ENCODE data around the gene RPS3A. TPM values are rescaled to one million over a fixed set of nuclear protein-coding genes. Genes with fewer than 3 reads are reported as not detected.

RPS3A gene
- total RNA-seq, 1 experiment from 2014 or later = 2,679 TPM

DNA sequence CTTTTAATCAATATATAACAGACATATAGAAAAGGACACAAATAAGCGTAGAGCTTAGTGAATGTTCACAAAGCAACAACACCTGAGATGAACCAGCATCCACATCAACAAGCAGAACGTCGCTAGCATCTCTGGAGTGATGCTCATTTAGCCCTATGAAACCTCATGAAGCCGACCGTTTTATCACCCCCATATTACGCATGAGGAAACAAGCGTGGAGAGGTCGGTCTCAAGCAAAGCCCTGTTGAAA is 524 bp upstream of the RPS3A start:
- Histone ChIP-seq H3K27me3 (ENCODE audit: insufficient read depth, low read length) (no peaks in the 10 kb centered on the region), H3K56ac (ENCODE audit: insufficient read length, low read depth, low read length) (no peak overlapping the region), H3K4ac (ENCODE audit: low read depth, low read length) (no peak overlapping the region), H2BK12ac (ENCODE audit: insufficient read length, low read depth, low read length) (no peak overlapping the region), H3K18ac (ENCODE audit: insufficient read length, low read depth, low read length) (peak overlapping the region; percentile 80), H2AFZ (ENCODE audit: low read length) (peak overlapping the region; percentile 72), H2BK15ac (ENCODE audit: low read depth, low read length) (no peak overlapping the region), H4K8ac (replicated peaks; ENCODE audit: insufficient read length, low read depth, low read length) (no peak overlapping the region), H3K14ac (ENCODE audit: insufficient read depth, low read length) (peak overlapping the region; percentile 55; the same call in 1 of the 2 replicates), H3K23me2 (ENCODE audit: insufficient read length, low read depth, low read length, poor library complexity, severe bottlenecking) (no peaks in the 10 kb centered on the region), H4K91ac (ENCODE audit: insufficient read length, low read depth, low read length) (no peak overlapping the region), H3K79me2 (ENCODE audit: insufficient read depth, low read length) (peaks cover 17% of the 10 kb centered on the region; the same call in 1 of the 2 replicates), H3K4me1 (ENCODE audit: insufficient read depth, low read length) (no peaks in the 10 kb centered on the region), H3K27ac (ENCODE audit: insufficient read length, low read depth, low read length) (no peak overlapping the region), H4K5ac (ENCODE audit: insufficient read length, low read depth, low read length) (no peak overlapping the region), H3K79me1 (ENCODE audit: insufficient read depth, low read depth, low read length, poor library complexity, severe bottlenecking) (no peaks in the 10 kb centered on the region), H2BK120ac (ENCODE audit: low read depth, low read length, poor library complexity, severe bottlenecking) (no peak overlapping the region), H3K9ac (ENCODE audit: extremely low read depth, insufficient read length, low read length) (peak overlapping the region; percentile 54), H4K20me1 (ENCODE audit: control insufficient read depth, insufficient read depth, insufficient read length) (no peaks in the 10 kb centered on the region), H3K9me3 (ENCODE audit: control insufficient read depth, low read depth, low read length) (no peaks in the 10 kb centered on the region), H3T11ph (ENCODE audit: low read length) (no peak overlapping the region), H3K4me2 (ENCODE audit: insufficient read depth, insufficient read length, low read length) (peak overlapping the region; percentile 70), H2AK5ac (ENCODE audit: insufficient read length, low read length) (no peak overlapping the region), H2BK20ac (ENCODE audit: low read depth, low read length, poor library complexity, severe bottlenecking) (no peak overlapping the region), H3K23ac (ENCODE audit: insufficient read length, low read depth, low read length) (no peak overlapping the region), H2BK5ac (ENCODE audit: insufficient read length, low read length) (no peak overlapping the region)
- peak overlapping the region; percentile 91 to 98 for H3K4me3 Mint-ChIP-seq
- peaks cover 10 to 20% of the 10 kb centered on the region in 2 experiments for H3K4me1 Mint-ChIP-seq
- H3K27ac Mint-ChIP-seq = peak overlapping the region; percentile 68 to 100 (median 99); a peak in 4 of 7 replicates
- TF ChIP-seq, protein P1, sequence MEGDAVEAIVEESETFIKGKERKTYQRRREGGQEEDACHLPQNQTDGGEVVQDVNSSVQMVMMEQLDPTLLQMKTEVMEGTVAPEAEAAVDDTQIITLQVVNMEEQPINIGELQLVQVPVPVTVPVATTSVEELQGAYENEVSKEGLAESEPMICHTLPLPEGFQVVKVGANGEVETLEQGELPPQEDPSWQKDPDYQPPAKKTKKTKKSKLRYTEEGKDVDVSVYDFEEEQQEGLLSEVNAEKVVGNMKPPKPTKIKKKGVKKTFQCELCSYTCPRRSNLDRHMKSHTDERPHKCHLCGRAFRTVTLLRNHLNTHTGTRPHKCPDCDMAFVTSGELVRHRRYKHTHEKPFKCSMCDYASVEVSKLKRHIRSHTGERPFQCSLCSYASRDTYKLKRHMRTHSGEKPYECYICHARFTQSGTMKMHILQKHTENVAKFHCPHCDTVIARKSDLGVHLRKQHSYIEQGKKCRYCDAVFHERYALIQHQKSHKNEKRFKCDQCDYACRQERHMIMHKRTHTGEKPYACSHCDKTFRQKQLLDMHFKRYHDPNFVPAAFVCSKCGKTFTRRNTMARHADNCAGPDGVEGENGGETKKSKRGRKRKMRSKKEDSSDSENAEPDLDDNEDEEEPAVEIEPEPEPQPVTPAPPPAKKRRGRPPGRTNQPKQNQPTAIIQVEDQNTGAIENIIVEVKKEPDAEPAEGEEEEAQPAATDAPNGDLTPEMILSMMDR (conservative IDR thresholded peaks at IDR 0.05) = no peak
- no peak for DNase-seq
- no peaks in the 10 kb centered on the region for H3K27me3 Mint-ChIP-seq (ENCODE audit: low read depth)
- WGBS (ENCODE audit: extremely low coverage, insufficient read length, low lambda C conversion rate) = no CpG with 5 or more reads among the region's 8 CpGs
- H3K36me3 Mint-ChIP-seq (ENCODE audit: insufficient read depth in 1 of 3, low read depth in 3 of 3) = peaks cover 39 to 45% (median 45%) of the 10 kb centered on the region in 3 experiments
- peaks cover 0 to 4% of the 10 kb centered on the region in 2 experiments; a peak in 1 of 5 replicates for H3K9me3 Mint-ChIP-seq

All from H9 (cell line).